WERI-Rb-1 (cell line): ENCODE results near the gene PRDM11.

Source experiments
- DNase-seq: peaks from one replicate; pipeline ENCODE4 v3.0.0-alpha.2; 2020
- H3K27ac ChIP-seq: fragments of 250-450 bp; sonication (Bioruptor Pico); 2 replicates; pipeline ENCODE4 v1.5.1; 2020; ENCODE audit warnings: mild to moderate bottlenecking, moderate library complexity
- H3K27me3 ChIP-seq: fragments of 250-450 bp; sonication (Bioruptor Pico); 2 replicates; pipeline ENCODE4 v1.5.1; 2021; ENCODE audit warnings: mild to moderate bottlenecking, low read depth, moderate library complexity; ENCODE audit not compliant: insufficient read depth, severe bottlenecking
- H3K36me3 ChIP-seq: fragments of 250-450 bp; sonication (Bioruptor Pico); 2 replicates; pipeline ENCODE4 v1.5.1; 2020; ENCODE audit warnings: mild to moderate bottlenecking, moderate library complexity
- H3K4me3 ChIP-seq: 2 replicates; pipeline ENCODE4 v1.5.1; 2011; ENCODE audit warnings: low read depth, mild to moderate bottlenecking, control low read depth, low read length
- H3K9me3 ChIP-seq: fragments of 250-450 bp; sonication (Bioruptor Pico); 2 replicates; pipeline ENCODE4 v1.5.1; 2021; ENCODE audit warnings: mild to moderate bottlenecking, moderate library complexity; ENCODE audit not compliant: severe bottlenecking
- CTCF ChIP-seq: IDR thresholded peaks from 2 replicates; pipeline ENCODE4 v1.5.1; 2011; ENCODE audit warnings: low read depth, mild to moderate bottlenecking, control low read depth, inconsistent platforms, low read length

The PRDM11 gene

GRCh38 chr11:45146072-45147016 is at the start of gene PRDM11:
PRDM11 (plus strand) TSS chr11:45146639; CDS start chr11:45181767, 35,128 bp downstream.
- H3K27me3 ChIP-seq, result peaks cover 3% of the 10 kb centered on the region
- no peaks in the 10 kb centered on the region for H3K36me3 ChIP-seq
- H3K9me3 ChIP-seq, result peaks cover 4% of the 10 kb centered on the region
- H3K27ac ChIP-seq, result peak within 1 kb of the TSS; percentile 82
- DNase-seq, result peak; percentile 30
- TF ChIP-seq CTCF, result no peak
- peak within 1 kb of the TSS; percentile 70 for H3K4me3 ChIP-seq

- H3K36me3 ChIP-seq, result no peaks in the 10 kb centered on the region
- peak; percentile 44 for TF ChIP-seq CTCF
- no peak overlapping the region for H3K27ac ChIP-seq
- DNase-seq, result peak; percentile 57
- H3K9me3 ChIP-seq, result no peaks in the 10 kb centered on the region
- H3K27me3 ChIP-seq, result no peaks in the 10 kb centered on the region
- no peak overlapping the region for H3K4me3 ChIP-seq
Measured at GRCh38 chr11:45097721-45098493, 48.5 kb upstream of the PRDM11 start.

- no peaks in the 10 kb centered on the region for H3K27me3 ChIP-seq
- no peaks in the 10 kb centered on the region for H3K9me3 ChIP-seq
- no peak overlapping the region for H3K27ac ChIP-seq
- H3K36me3 ChIP-seq, result no peaks in the 10 kb centered on the region
- TF ChIP-seq CTCF, result no peak
- no peak overlapping the region for H3K4me3 ChIP-seq
- no peak for DNase-seq
Measured at GRCh38 chr11:45098929-45099328, 47.5 kb upstream of the PRDM11 start.

GRCh38 chr11:45100339-45100738 is 46.1 kb upstream of the PRDM11 start:
- no peaks in the 10 kb centered on the region for H3K36me3 ChIP-seq
- H3K27ac ChIP-seq, result no peak overlapping the region
- H3K9me3 ChIP-seq, result no peaks in the 10 kb centered on the region
- no peak overlapping the region for H3K4me3 ChIP-seq
- no peak for DNase-seq
- no peak for TF ChIP-seq CTCF
- no peaks in the 10 kb centered on the region for H3K27me3 ChIP-seq

GRCh38 chr11:45102361-45102809 is 44.1 kb upstream of the PRDM11 start:
- H3K4me3 ChIP-seq, result no peak overlapping the region
- no peaks in the 10 kb centered on the region for H3K36me3 ChIP-seq
- TF ChIP-seq CTCF, result no peak
- no peak overlapping the region for H3K27ac ChIP-seq
- no peaks in the 10 kb centered on the region for H3K9me3 ChIP-seq
- DNase-seq, result no peak
- H3K27me3 ChIP-seq, result no peaks in the 10 kb centered on the region
